ENCODE data around the gene CAPN13.

- TF ChIP-seq CTCF (IDR thresholded peaks at IDR 0.05; ENCODE audit: insufficient read depth, low read depth, low read length) (no peak), EZH2 (IDR thresholded peaks at IDR 0.05; ENCODE audit: insufficient read depth, low read length) (no peak)
Measured at GRCh38 chr2:30683236-30683956, 123.8 kb downstream of the CAPN13 start.
